Measurements from ENCODE around the gene RFX8. TPM values are rescaled to one million over a fixed set of nuclear protein-coding genes. Genes with fewer than 3 reads are reported as not detected.

Gene RFX8
- total and polyA plus RNA-seq, 9 of the 15 experiments (the other 6 are each of a cell fraction or from before 2014, with no cell fraction given), result not detected

- Histone ChIP-seq H3K4me1 (replicated peaks in 1 of 2; ENCODE audit: control insufficient read depth in 2 of 2, insufficient read depth in 2 of 2, low read length in 2 of 2) (no peaks in the 10 kb centered on the region; a peak in 1 of 5 replicates), H3K27ac (ENCODE audit: extremely low read depth, low read depth, low read length) (no peak overlapping the region), H2AFZ (ENCODE audit: low read depth, low read length) (no peak overlapping the region), H3K27me3 (ENCODE audit: control insufficient read depth in 2 of 2, insufficient read depth in 2 of 2, low read length in 2 of 2) (peaks cover 10 to 29% of the 10 kb centered on the region in 2 experiments), H3K9ac (ENCODE audit: insufficient read depth in 1 of 2, low read depth in 2 of 2, low read length in 2 of 2) (no peak overlapping the region), H3K4me3 (no peak overlapping the region), H3K4me2 (ENCODE audit: insufficient read depth, low read length) (no peak overlapping the region), H3K36me3 (ENCODE audit: control insufficient read depth, insufficient read depth, low read length) (no peaks in the 10 kb centered on the region), H4K20me1 (replicated peaks; ENCODE audit: control insufficient read depth, insufficient read depth, low read length) (peaks cover 6% of the 10 kb centered on the region), H3K9me1 (ENCODE audit: control insufficient read depth, insufficient read depth, low read length) (no peaks in the 10 kb centered on the region), H3K79me2 (ENCODE audit: control insufficient read depth, insufficient read depth, low read length) (no peaks in the 10 kb centered on the region), H3K9me3 (replicated peaks; ENCODE audit: control insufficient read depth, insufficient read depth, low read depth, low read length) (no peaks in the 10 kb centered on the region)
- POLR2A ChIA-PET, result no interaction called here
- in situ Hi-C loops (cut with MboI), result no loop called here
- CTCF ChIA-PET (ENCODE audit: low intra/inter-chr PET ratio), result no interaction called here
- 3% methylated on average over 7 of the region's 7 CpGs for WGBS (ENCODE audit: insufficient coverage, low coverage, missing lambda C conversion rate)
- no TSS peak for BruUV-seq (replicated peaks)
- ATAC-seq (no peak), DNase-seq (ENCODE audit: extremely low read depth in 1 of 4, low spot score in 3 of 4) (no peak), FAIRE-seq (no peak)
- intact Hi-C loops (cut with micrococcal nuclease), result no loop called here
- TF ChIP-seq CEBPB (tag; IDR thresholded peaks at IDR 0.05), result no peak
- TF ChIP-seq ZBED1 (IDR thresholded peaks at IDR 0.05), result no peak
- TF ChIP-seq, protein P1, sequence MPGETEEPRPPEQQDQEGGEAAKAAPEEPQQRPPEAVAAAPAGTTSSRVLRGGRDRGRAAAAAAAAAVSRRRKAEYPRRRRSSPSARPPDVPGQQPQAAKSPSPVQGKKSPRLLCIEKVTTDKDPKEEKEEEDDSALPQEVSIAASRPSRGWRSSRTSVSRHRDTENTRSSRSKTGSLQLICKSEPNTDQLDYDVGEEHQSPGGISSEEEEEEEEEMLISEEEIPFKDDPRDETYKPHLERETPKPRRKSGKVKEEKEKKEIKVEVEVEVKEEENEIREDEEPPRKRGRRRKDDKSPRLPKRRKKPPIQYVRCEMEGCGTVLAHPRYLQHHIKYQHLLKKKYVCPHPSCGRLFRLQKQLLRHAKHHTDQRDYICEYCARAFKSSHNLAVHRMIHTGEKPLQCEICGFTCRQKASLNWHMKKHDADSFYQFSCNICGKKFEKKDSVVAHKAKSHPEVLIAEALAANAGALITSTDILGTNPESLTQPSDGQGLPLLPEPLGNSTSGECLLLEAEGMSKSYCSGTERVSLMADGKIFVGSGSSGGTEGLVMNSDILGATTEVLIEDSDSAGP (CRISPR knock-in tag; IDR thresholded peaks at IDR 0.05), result no peak
- no peak for TF ChIP-seq CREB1 (IDR thresholded peaks at IDR 0.05)
- no peak for TF ChIP-seq CREB1 (CRISPR knock-in tag; IDR thresholded peaks at IDR 0.05)
- TF ChIP-seq LEF1 (IDR thresholded peaks at IDR 0.05), result no peak
- TF ChIP-seq STAG1 (CRISPR knock-in tag; IDR thresholded peaks at IDR 0.05; ENCODE audit: borderline replicate concordance), result no peak
- no peak for TF ChIP-seq BHLHE40 (IDR thresholded peaks at IDR 0.05; ENCODE audit: low read length)
- TF ChIP-seq GATAD2A (IDR thresholded peaks at IDR 0.05), result no peak
- TF ChIP-seq TEAD4 (IDR thresholded peaks at IDR 0.05; ENCODE audit: low read length), result no peak
- TF ChIP-seq TEAD4 (CRISPR knock-in tag; IDR thresholded peaks at IDR 0.05; ENCODE audit: borderline replicate concordance), result no peak
- TF ChIP-seq NCOA6 (IDR thresholded peaks at IDR 0.05), result no peak
- TF ChIP-seq SRSF1 (IDR thresholded peaks at IDR 0.05; ENCODE audit: low read depth, low read length), result no peak
- TF ChIP-seq ZNF232 (CRISPR knock-in tag; IDR thresholded peaks at IDR 0.05), result no peak
Observed at GRCh38 chr2:101426822-101427221, 48.1 kb downstream of the RFX8 start.

Measured in K562 (cell line).